ENCODE data around the gene APBB1. TPM values are rescaled to one million over a fixed set of nuclear protein-coding genes. Genes with fewer than 3 reads are reported as not detected.

The APBB1 gene
- total RNA-seq, 5 donors from 2014 or later (not counting 1 experiment from before 2014, with no cell fraction given) = 71.3 to 152 (median 106) TPM

GRCh38 chr11:6401464-6401863, 17.4 kb downstream of the APBB1 start:
- Histone ChIP-seq H3K9me3 (no peaks in the 10 kb centered on the region), H3K27ac (ENCODE audit: low read length) (peak overlapping the region; percentile 90), H3K4me3 (ENCODE audit: control insufficient read depth in 1 of 2, extremely low read depth in 1 of 2, low read length in 1 of 2) (no peak overlapping the region), H3K36me3 (ENCODE audit: control insufficient read depth in 2 of 2, extremely low read depth in 1 of 2, insufficient read depth in 1 of 2, low read length in 1 of 2) (peaks cover 6 to 37% of the 10 kb centered on the region in 2 donors), H3K4me1 (ENCODE audit: control insufficient read depth in 1 of 2, extremely low read depth in 1 of 2, insufficient read depth in 2 of 2, low read length in 2 of 2) (peaks cover 53 to 69% of the 10 kb centered on the region in 2 experiments), H3K27me3 (replicated peaks in 1 of 2; ENCODE audit: control insufficient read depth in 2 of 2, extremely low read depth in 1 of 2, insufficient read depth in 2 of 2, low read length in 1 of 2) (no peaks in the 10 kb centered on the region)
- POLR2A ChIA-PET = interaction anchor here in 1 of 2 donors (1.4 to 2.0 kb wide), 2 partner anchors 11 to 13 kb away, joined by 3 to 9 read pairs; partner anchors contain the start of gene SMPD1
- peaks cover 93 to 98% (median 93%) of the 10 kb centered on the region in 3 donors for H3K4me1 Mint-ChIP-seq
- 100% methylated on average over 1 of the region's 7 CpGs for WGBS (ENCODE audit: insufficient coverage)
- peak overlapping the region; percentile 96 to 99 for H3K27ac Mint-ChIP-seq
- CTCF ChIA-PET = interaction anchor here (0.6 to 2.9 kb wide), 3 partner anchors 12 to 103 kb away, joined by 3 to 29 read pairs (median 15); partner anchors contain the start of gene SMPD1 (in 1 of the 2)
- H3K27me3 Mint-ChIP-seq = no peaks in the 10 kb centered on the region
- DNase-seq (no peak), ATAC-seq (replicated peaks in 1 of 4) (no peak)
- H3K36me3 Mint-ChIP-seq = peaks cover 37% of the 10 kb centered on the region
- H3K4me3 Mint-ChIP-seq = peak overlapping the region in 1 of 3 donors; percentile 92
- H3K9me3 Mint-ChIP-seq = no peaks in the 10 kb centered on the region

GRCh38 chr11:6400431-6401345, 18.2 kb downstream of the APBB1 start:
- peaks cover 51 to 66% of the 10 kb centered on the region in 2 experiments for H3K4me1 ChIP-seq (ENCODE audit: control insufficient read depth in 1 of 2, extremely low read depth in 1 of 2, insufficient read depth in 2 of 2, low read length in 2 of 2)
- POLR2A ChIA-PET = interaction anchor here (0.6 to 1.4 kb wide), 3 partner anchors 9 to 19 kb away, joined by 3 to 7 read pairs (median 3); no protein-coding TSS in a partner anchor
- ATAC-seq (replicated peaks in 1 of 4) (no peak), DNase-seq (no peak)
- H3K27ac ChIP-seq (ENCODE audit: low read length) = peak overlapping the region; percentile 90
- H3K36me3 ChIP-seq (ENCODE audit: control insufficient read depth in 2 of 2, extremely low read depth in 1 of 2, insufficient read depth in 1 of 2, low read length in 1 of 2) = peaks cover 6 to 37% of the 10 kb centered on the region in 2 donors
- H3K9me3 ChIP-seq = no peaks in the 10 kb centered on the region
- no peaks in the 10 kb centered on the region for H3K27me3 ChIP-seq (replicated peaks in 1 of 2; ENCODE audit: control insufficient read depth in 2 of 2, extremely low read depth in 1 of 2, insufficient read depth in 2 of 2, low read length in 1 of 2)
- peaks cover 44% of the 10 kb centered on the region for H3K36me3 Mint-ChIP-seq
- H3K9me3 Mint-ChIP-seq = no peaks in the 10 kb centered on the region
- 92% methylated on average over 5 of the region's 15 CpGs for WGBS (ENCODE audit: insufficient coverage)
- H3K4me3 Mint-ChIP-seq = peak overlapping the region in 1 of 3 donors; percentile 92
- peaks cover 92 to 97% (median 93%) of the 10 kb centered on the region in 3 donors for H3K4me1 Mint-ChIP-seq
- CTCF ChIA-PET = interaction anchor here (0.6 to 2.9 kb wide), 4 partner anchors 11 to 338 kb away, joined by 3 to 16 read pairs (median 3); no protein-coding TSS in a partner anchor
- peak overlapping the region; percentile 87 to 99 for H3K27ac Mint-ChIP-seq
- H3K27me3 Mint-ChIP-seq = no peaks in the 10 kb centered on the region
- no peak overlapping the region for H3K4me3 ChIP-seq (ENCODE audit: control insufficient read depth in 1 of 2, extremely low read depth in 1 of 2, low read length in 1 of 2)

- ATAC-seq (replicated peaks in 1 of 4) = no peak
- ChIA-PET POLR2A (no interaction called here), CTCF (no interaction called here)
- Histone ChIP-seq H3K4me3 (ENCODE audit: control insufficient read depth in 1 of 2, extremely low read depth in 1 of 2, low read length in 1 of 2) (no peak overlapping the region), H3K27me3 (replicated peaks in 1 of 2; ENCODE audit: control insufficient read depth in 2 of 2, extremely low read depth in 1 of 2, insufficient read depth in 2 of 2, low read length in 1 of 2) (no peaks in the 10 kb centered on the region), H3K36me3 (ENCODE audit: control insufficient read depth in 2 of 2, extremely low read depth in 1 of 2, insufficient read depth in 1 of 2, low read length in 1 of 2) (peaks cover 6 to 60% of the 10 kb centered on the region in 2 donors), H3K9me3 (no peaks in the 10 kb centered on the region), H3K27ac (ENCODE audit: low read length) (no peak overlapping the region), H3K4me1 (ENCODE audit: control insufficient read depth in 1 of 2, extremely low read depth in 1 of 2, insufficient read depth in 2 of 2, low read length in 2 of 2) (peaks cover 30 to 66% of the 10 kb centered on the region in 2 experiments)
- H3K4me1 Mint-ChIP-seq = peaks cover 84 to 96% (median 96%) of the 10 kb centered on the region in 3 donors
- H3K9me3 Mint-ChIP-seq = no peaks in the 10 kb centered on the region
- peak overlapping the region in 1 of 2 donors; percentile 89 for H3K27ac Mint-ChIP-seq
- no peak overlapping the region for H3K4me3 Mint-ChIP-seq
- DNase-seq = no peak
- H3K36me3 Mint-ChIP-seq = peaks cover 55% of the 10 kb centered on the region
- WGBS (ENCODE audit: insufficient coverage) = 81% methylated on average over 3 of the region's 3 CpGs
- H3K27me3 Mint-ChIP-seq = no peaks in the 10 kb centered on the region
Observed at GRCh38 chr11:6397636-6398035, 21.3 kb downstream of the APBB1 start.

GRCh38 chr11:6397156-6397555, 21.7 kb downstream of the APBB1 start:
- ChIA-PET POLR2A (interaction anchor here in 1 of 2 donors (0.6 kb wide), 1 partner anchor 1118 kb away, joined by 4 read pairs; no protein-coding TSS in a partner anchor), CTCF (no interaction called here)
- H3K9me3 Mint-ChIP-seq = no peaks in the 10 kb centered on the region
- Histone ChIP-seq H3K4me3 (ENCODE audit: control insufficient read depth in 1 of 2, extremely low read depth in 1 of 2, low read length in 1 of 2) (no peak overlapping the region), H3K27me3 (replicated peaks in 1 of 2; ENCODE audit: control insufficient read depth in 2 of 2, extremely low read depth in 1 of 2, insufficient read depth in 2 of 2, low read length in 1 of 2) (no peaks in the 10 kb centered on the region), H3K36me3 (ENCODE audit: control insufficient read depth in 2 of 2, extremely low read depth in 1 of 2, insufficient read depth in 1 of 2, low read length in 1 of 2) (peaks cover 6 to 60% of the 10 kb centered on the region in 2 donors), H3K4me1 (ENCODE audit: control insufficient read depth in 1 of 2, extremely low read depth in 1 of 2, insufficient read depth in 2 of 2, low read length in 2 of 2) (peaks cover 28 to 65% of the 10 kb centered on the region in 2 experiments), H3K27ac (ENCODE audit: low read length) (no peak overlapping the region), H3K9me3 (no peaks in the 10 kb centered on the region)
- DNase-seq (no peak), ATAC-seq (replicated peaks in 1 of 4) (no peak)
- no peak overlapping the region for H3K4me3 Mint-ChIP-seq
- no peaks in the 10 kb centered on the region for H3K27me3 Mint-ChIP-seq
- H3K36me3 Mint-ChIP-seq = peaks cover 56% of the 10 kb centered on the region
- WGBS (ENCODE audit: insufficient coverage) = 78% methylated on average over 1 of the region's 1 CpG
- peak overlapping the region; percentile 72 to 89 for H3K27ac Mint-ChIP-seq
- peaks cover 83 to 94% (median 94%) of the 10 kb centered on the region in 3 donors for H3K4me1 Mint-ChIP-seq

DNA sequence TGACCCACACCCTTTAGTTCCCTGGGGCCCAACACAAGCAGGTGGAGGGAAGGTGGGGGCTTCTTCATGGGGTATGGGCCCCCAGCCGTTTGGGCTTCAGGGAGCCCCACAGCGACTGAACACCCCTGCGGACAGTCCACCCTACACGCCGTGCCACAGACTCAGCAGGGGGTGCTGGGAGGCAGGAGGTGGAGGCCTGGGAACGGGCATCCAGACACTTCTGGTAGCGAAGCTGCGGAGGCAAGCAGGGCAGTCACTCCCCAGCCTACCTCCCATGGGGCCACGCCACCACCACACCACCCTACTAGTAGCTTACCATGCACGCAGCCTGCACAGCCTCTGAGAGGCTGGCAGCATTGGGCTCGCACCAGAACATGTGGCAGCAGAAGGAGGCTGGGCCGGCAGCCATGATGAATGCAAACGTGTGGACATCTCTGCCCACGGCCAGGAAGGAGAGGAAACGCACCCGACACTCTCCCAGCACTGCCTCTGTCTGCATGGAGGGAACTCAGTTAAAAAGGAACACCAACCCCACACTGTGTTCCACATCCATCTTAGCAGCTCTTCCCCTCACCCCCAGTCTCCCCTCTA, 23.3 kb downstream of the APBB1 start:
- Histone ChIP-seq H3K36me3 (ENCODE audit: control insufficient read depth in 2 of 2, extremely low read depth in 1 of 2, insufficient read depth in 1 of 2, low read length in 1 of 2) (peaks cover 6 to 50% of the 10 kb centered on the region in 2 donors), H3K4me3 (ENCODE audit: control insufficient read depth in 1 of 2, extremely low read depth in 1 of 2, low read length in 1 of 2) (no peak overlapping the region), H3K4me1 (ENCODE audit: control insufficient read depth in 1 of 2, extremely low read depth in 1 of 2, insufficient read depth in 2 of 2, low read length in 2 of 2) (peaks cover 18 to 65% of the 10 kb centered on the region in 2 experiments), H3K27ac (ENCODE audit: low read length) (no peak overlapping the region), H3K9me3 (no peaks in the 10 kb centered on the region), H3K27me3 (replicated peaks in 1 of 2; ENCODE audit: control insufficient read depth in 2 of 2, extremely low read depth in 1 of 2, insufficient read depth in 2 of 2, low read length in 1 of 2) (no peaks in the 10 kb centered on the region)
- ATAC-seq (replicated peaks in 1 of 4) (no peak), DNase-seq (no peak)
- POLR2A ChIA-PET = no interaction called here
- Mint-ChIP-seq H3K9me3 (no peaks in the 10 kb centered on the region), H3K4me3 (no peak overlapping the region), H3K36me3 (peaks cover 49% of the 10 kb centered on the region), H3K4me1 (peaks cover 82 to 96% (median 93%) of the 10 kb centered on the region in 3 donors), H3K27ac (peak overlapping the region in 1 of 2 donors; percentile 89), H3K27me3 (no peaks in the 10 kb centered on the region)
- WGBS (ENCODE audit: insufficient coverage) = 89% methylated on average over 7 of the region's 16 CpGs
- CTCF ChIA-PET = interaction anchor here in 1 of 2 donors (0.8 kb wide), 1 partner anchor 23 kb away, joined by 3 read pairs; no protein-coding TSS in a partner anchor

Data from T-cell (primary cell).